HG03432 (cell line): ENCODE data around the gene TLR9.

Experiments used
- ATAC-seq: cut with Tn5 transposase; IDR thresholded peaks from one replicate; pipeline ENCODE4 v1.9.1; 2021; ENCODE audit warnings: mild to moderate bottlenecking, moderate library complexity; ENCODE audit not compliant: unreplicated experiment

Gene TLR9

GRCh38 chr3:52218026-52218425 is 7.4 kb downstream of the TLR9 start:
- no peak for ATAC-seq

DNA sequence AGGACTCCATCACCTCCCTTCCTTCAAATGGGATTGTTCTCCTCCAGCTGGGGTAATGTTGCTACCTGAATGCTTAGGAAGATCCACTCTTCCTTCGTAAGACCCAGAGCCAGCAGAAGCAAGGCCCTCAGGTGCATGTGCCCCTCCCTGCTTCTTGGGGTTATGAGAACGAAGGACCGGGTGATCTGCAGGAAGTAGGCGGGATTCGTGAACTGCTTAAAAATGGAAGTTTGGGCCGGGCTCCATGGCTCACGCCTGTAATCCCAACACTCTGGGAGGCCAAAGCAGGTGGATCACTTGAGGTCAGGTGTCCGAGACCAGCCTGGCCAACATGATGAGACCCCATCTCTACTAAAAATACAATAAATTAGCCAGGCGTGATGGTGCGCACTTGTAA is 8.0 kb downstream of the TLR9 start:
- ATAC-seq = no peak

- no peak for ATAC-seq
These were observed 8.6 kb downstream of the TLR9 start for GRCh38 chr3:52216585-52217408.

- no peak for ATAC-seq
These were observed 10.1 kb downstream of the TLR9 start for GRCh38 chr3:52215351-52215750.

DNA sequence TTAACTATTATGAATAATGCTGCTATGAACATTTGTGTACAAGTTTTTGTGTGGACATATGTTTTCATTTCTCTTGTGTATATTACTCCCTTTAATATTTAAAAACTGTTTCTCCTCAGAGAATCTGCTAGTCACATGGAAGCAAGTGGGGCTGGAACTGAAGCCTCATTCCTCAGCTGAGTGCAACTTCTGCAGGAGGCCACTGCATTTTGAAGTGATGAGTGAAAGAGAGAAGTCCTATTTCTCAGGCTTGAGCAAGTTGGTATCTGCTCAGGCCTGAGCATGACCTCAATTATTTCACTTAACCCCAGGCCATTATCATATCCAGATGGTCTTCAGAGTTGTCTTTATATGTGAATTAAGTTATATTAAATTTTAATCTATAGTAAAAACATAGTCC is 11.5 kb downstream of the TLR9 start:
- ATAC-seq = no peak

- no peak for ATAC-seq
These were observed 12.4 kb downstream of the TLR9 start for GRCh38 chr3:52213005-52213404.

DNA sequence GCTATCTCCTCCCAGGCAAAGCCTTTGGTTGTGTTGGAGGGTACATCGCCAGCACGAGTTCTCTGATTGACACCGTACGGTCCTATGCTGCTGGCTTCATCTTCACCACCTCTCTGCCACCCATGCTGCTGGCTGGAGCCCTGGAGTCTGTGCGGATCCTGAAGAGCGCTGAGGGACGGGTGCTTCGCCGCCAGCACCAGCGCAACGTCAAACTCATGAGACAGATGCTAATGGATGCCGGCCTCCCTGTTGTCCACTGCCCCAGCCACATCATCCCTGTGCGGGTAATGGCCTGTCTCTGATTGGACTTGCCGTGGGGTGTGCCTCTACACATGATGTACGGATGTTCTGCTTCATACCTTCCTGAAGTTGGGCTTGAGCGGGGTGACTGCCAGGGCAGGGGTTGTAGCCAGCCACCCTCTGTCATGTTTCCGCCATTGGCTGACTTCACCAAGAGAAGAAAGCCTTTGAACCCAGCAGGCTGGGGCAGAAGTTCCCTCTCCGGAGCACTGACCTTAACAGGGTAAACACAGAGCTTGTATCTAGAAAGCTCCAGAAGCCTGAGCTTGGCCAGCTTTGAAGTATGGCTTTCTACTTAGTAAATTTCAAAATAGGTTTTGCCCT is 14.1 kb downstream of the TLR9 start:
- ATAC-seq = no peak

GRCh38 chr3:52210550-52211046 is 14.8 kb downstream of the TLR9 start:
- ATAC-seq = no peak

DNA sequence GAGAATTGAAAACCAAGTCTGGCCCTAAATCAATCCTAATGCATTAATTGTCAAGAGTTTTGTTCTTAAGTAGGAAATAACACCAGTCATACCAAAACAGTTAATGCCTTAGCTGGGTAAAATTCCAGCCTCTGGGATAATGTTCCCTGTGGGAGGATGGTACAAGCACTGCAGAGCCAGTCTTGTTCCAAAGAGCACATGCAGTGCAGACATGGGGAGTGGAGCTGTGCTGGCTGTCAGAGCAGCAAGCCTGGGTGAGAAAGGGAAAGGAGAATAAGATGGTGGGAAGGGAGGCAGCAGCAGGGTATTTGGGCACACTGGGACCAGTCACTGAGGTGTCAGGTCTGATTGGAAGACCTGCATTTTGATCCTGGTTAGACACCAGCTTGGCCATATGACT is 15.4 kb downstream of the TLR9 start:
- no peak for ATAC-seq

GRCh38 chr3:52208556-52208955 is 16.9 kb downstream of the TLR9 start:
- ATAC-seq = no peak

GRCh38 chr3:52205727-52206372 is 19.6 kb downstream of the TLR9 start:
- ATAC-seq = no peak

GRCh38 chr3:52204337-52205073 is 20.9 kb downstream of the TLR9 start:
- ATAC-seq = no peak

DNA sequence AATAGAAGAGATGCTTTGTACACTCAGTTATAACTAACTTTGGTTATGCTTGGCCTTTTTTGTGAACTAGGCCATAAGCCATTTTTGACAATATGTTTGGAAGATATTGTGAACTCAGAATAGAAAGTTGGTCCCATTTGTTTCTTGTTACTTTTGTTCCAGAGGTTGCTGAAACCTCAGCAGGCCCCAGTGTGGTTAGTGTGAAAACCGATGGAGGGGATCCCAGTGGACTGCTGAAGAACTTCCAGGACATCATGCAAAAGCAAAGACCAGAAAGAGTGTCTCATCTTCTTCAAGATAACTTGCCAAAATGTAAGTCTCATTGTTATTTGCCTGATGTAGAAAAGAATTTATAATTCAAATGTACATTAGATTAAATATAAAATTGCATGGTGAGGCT is 21.7 kb downstream of the TLR9 start:
- ATAC-seq = no peak

GRCh38 chr3:52202384-52203077 is 22.9 kb downstream of the TLR9 start:
- ATAC-seq = no peak

GRCh38 chr3:52200981-52201679 is 24.3 kb downstream of the TLR9 start:
- ATAC-seq = no peak

GRCh38 chr3:52198643-52199608 is 26.5 kb downstream of the TLR9 start:
- ATAC-seq = no peak

- ATAC-seq = peak; percentile 81
These were observed 27.4 kb downstream of the TLR9 start, which contains the start of gene ALAS1 for GRCh38 chr3:52197842-52198625. TSS of gene ALAS1 (plus strand) at chr3:52198160. CDS start at chr3:52199242, 1,082 bp downstream.

GRCh38 chr3:52197499-52197841 is 28.0 kb downstream of the TLR9 start:
- no peak for ATAC-seq
